Brain pericyte (primary cell): ENCODE results near the gene ZNF14.
A peak's percentile ranks its signal among the peaks of the same experiment; 100 is the strongest.
"Not testable (repeated sequence)": the region's sequence is repeated elsewhere in the genome, so short reads cannot be mapped to it uniquely, and the experiment has no call there.

ENCODE experiments used
- DNase-seq: peaks from one replicate; pipeline ENCODE4 v3.0.0-alpha.2; 2012; ENCODE audit warnings: low read depth, low spot score

ZNF14 gene

DNA sequence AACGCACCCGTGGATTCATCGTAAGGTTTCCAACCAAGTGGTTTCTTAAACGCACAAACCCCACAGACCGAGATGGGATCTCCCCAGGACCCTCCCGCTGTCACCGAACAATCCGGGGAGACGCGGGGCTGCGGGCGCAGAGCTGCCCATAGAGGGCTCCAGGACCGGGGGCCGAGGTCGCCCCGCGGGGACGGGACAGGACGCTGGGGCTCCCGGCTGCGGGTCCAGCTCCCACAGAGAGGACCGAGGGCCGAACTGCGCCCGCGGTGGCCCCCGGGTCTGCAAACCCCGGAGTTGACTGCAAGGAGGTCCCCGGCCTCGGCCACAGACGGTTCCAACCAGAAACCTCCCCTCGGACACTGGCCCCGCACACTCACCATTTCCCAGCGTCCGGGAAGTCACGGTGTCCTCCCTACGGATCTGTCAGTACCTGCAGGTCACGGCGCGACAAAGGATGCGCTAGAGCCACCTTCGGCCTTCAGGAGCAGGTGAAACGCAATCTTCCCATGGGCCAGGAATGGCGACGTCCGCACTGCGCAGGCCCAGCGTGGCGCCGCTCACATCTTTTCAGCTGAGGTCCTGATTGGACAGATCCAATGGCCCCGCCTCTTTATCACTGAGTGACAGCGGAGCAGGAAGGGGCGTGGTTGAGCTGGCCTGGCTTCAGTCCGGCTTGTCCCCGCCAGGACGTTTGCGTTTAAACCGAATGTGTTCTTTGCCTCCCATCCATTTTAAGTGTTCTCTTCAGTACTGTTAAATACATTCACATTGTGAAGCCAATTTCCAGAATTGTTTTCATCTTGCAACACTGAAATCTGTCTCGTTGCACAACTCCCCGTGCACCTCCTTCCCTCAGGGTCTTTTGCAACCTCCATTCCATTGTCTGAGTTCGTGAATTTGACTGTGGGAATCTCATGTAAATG is at the start of gene ZNF14:
TSS of gene ZNF14 (minus strand) at position 534 of the 923 bp plus-strand sequence. CDS start at position 380, 154 bp downstream.
- DNase-seq, result peak; percentile 71

DNA sequence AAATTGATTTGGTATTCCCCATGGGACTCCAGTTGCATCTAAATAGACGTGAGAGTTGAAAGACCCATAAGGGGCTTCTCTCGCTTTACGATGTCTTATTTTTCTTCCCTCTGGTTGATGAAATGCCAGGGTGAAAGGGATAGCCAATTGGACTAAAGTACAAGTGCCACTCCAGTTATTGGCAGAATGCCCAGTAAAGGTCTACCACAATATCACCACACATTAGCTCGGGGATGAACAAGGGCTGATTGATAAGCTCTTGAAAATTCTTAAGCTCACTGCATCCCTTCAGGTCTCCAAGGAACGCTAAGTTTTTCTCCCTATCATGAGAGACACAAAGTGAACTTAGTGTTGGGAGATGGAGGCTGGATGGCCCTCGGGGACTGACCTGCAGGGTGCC is 48.9 kb upstream of the ZNF14 start:
- DNase-seq, result not testable (repeated sequence)

DNA sequence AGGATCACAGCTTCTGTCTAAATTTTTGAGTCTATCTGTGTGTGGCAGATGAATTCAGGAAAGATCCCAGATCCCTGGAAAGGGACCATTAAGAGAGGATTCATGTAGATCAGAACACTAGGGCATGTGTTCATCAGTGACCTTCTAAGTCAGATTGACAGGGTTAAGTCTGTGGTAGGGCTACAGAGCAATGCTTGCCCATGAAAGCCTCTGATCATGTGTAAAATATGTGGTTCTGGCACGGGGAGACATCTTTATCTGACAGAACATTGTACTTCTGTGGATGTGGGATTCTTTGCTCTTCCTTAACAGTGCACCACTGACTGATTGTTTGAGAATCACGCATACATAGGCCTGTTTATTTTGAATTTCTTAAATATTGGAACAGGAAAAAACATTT is 45.8 kb upstream of the ZNF14 start:
- DNase-seq, result no peak

DNA sequence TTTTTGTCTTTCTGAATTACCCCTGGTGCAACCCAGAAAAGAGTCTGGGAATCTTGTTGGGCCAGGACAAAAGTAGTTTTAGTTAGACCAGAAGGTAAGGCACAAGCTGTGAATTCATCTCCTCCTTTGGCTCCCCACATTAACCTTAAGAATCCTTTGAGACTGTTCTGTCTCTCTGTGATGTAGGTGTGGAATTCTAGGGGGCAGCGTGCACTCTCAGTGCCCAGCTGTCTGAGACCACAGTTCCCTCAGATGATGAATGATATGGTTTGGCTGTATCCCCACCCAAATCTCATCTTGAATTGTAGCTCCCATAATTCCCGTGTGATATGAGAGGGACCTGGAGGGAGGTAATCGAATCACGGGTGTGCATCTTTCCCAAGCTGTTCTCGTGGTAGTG is 44.8 kb upstream of the ZNF14 start:
- no peak for DNase-seq

DNA sequence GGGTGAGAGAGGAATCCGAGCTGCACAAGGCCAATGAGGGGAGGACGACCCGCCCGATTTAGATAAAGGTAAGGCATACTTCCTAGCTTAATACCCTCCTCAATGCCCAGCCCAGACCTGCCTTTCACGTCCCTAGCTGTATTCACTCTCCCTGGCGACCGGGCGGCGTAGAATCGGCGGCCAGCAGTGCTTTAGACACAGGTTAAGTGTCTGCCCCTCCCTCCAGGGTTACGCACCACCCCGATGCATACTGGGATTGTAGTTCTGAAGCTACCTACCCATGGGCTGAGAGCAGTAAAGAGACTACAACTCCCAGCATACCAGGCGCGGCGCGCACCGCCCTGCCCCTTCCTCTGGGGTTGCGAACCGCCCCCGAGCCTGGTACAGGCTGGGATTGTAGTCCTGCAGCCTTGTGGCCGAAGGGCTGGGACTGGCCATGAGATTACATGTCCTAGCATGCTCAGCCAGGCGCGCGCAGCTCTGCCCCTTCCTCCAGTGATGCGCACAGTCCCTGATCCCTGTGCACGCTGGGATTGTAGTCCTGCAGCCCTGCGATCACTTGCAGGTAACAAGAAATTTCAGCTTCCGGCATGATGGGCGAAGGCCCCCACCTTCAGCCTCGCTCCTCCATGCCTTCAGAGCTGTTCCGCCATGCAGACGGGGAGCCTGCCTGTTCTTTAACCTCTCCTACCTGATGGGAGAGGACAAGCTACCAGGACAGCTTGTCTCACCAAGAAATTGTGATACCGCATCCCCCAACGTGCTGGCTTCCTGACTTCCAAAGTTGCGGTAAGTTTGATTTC is 43.5 kb upstream of the ZNF14 start:
- peak; percentile 97 for DNase-seq

DNA sequence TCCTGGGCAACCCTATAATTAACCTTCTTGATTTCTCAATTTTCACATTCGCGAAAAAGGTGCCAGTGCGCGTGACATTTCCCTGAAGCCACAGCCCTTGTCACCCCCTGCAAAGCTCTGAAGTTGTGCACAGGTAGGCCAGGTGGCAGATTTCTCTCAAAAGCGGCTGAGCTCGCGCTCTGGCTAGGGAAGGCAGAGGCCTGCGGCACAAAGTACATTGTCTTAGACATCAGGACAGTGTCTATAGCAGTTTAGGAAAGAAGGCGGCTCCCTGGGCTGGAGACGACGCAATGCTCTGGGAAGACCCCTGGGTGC is 42.9 kb upstream of the ZNF14 start:
- DNase-seq, result no peak

DNA sequence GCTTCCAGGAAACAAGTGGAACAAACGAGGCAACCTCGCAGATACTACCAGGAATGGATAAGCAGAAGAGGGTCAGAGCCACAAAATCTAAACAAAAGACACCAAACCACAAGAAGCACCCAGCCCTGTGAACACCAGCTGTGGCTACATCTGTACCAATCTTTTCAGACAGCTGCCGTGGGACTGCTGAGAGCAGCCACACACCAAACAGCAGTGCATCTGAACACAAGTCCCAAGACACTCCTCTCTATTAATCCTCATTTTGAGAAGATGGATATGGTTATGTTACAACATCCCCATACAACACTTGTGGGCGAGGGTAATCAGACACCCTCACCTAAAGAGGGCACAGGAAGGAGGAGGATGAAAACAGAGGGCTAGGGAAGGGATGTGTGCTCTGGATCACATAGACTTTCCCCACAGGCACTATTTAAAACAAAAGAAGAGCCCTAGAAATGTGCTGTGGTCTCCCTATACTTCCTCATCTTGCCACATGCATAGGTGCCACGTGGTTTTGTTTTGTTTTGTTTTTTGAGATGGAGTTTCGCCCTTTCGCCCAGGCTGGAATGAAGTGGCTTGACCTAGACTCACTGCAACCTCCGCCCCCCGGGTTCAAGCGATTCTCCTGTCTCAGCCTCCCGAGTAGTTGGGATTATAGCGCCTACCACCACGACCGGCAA is 41.6 kb upstream of the ZNF14 start:
- no peak for DNase-seq

DNA sequence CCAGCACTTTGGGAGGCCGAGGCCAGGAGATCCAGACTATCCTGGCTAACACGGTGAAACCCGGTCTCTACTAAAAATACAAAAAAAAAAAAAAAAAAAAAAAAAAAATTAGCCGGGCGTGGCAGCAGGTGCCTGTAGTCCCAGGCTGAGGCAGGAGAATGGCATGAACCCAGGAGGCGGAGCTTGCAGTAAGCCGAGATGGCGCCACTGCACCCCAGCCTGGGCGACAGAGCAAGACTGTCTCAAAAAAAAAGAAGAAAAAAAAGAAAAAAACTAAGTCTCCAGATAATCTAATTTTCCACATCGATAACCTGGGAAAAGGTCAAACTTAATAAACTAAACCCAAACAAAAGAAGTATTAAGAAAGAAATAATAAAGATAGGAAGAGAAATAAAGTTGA is 39.1 kb upstream of the ZNF14 start:
- DNase-seq, result not testable (repeated sequence)

DNA sequence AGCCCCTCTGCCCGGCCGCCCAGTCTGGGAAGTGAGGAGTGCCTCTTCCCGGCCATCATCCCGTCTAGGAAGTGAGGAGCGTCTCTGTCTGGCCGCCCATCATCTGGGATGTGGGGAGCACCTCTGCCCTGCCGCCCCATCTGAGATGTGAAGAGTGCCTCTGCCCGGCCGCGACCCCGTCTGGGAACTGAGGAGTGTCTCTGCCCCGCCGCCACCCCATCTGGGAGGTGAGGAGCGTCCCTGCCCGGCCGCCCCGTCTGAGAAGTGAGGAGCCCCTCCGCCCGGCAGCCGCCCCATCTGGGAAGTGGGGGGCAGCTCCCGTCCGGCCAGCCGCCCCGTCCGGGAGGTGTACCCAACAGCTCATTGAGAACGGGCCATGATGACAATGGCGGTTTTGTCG is 37.1 kb upstream of the ZNF14 start:
- DNase-seq, result not testable (repeated sequence)

DNA sequence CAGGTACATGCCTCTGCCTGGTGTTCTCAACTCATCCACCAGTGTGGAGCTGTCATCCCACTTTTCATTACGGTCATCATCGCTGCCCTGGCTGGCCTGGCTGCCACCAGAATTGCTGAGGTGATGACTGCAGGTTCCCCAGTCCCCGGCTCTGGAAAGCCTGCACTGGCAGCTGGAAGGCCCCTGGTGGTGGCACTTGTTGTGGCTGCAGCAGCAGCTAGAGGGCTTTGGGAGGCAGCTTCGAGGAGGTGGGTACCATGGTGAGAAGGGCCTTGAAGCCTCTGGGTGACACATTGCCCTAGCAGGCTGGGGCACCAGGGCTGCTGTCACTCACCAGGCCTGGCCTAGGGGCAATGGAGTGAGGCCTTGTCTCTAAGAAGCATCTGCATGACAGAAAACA is 25.3 kb upstream of the ZNF14 start:
- no peak for DNase-seq

DNA sequence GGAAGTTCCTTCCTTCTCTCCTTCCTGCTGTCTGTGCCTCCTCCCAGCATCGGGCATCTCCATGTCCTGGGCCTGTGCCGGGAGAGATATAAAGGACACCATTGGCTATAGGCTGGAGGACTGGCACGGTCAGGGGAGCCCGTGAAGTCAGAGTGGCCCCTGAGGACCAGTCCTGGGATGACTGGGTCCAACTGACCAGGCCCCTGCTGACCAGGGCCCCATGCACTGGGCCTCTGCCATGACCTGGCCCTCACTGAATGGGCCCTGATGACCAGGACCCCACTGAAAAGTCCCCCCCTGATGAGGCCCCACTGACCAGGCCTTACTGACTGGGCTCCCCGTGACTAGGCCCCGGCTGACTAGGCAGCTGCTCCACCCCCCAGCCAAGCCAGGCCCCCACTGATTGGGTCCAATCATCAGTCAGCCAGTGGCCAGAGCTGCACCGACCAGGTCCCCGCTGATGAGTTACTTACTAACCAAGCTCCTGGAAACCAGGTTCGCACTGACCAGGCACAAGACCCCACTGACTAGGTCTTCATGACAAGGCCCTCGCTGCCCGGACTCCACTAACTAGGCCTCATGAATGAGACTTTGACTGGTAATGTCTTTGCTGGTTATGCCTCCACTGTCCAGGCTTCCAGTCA is 20.0 kb upstream of the ZNF14 start:
- DNase-seq, result no peak

DNA sequence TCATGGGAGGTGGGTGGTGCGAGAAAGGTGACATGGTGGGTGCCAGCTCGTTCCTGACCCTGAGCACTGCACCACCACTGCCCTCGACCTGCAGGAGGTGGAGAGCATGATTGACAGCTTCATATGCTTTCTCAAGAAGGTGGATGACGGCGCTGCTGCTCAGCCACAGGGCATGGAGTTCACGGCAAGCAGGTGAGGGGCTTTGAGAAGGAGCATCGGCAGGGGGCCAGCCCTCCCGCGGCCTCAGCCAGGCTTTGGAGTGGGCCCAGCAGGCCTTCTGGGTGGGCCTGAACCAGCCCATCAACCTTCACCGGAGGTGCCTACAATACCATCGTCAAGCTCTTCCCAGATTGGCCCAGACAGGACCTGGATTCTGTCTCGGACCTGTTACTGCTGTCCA is 18.9 kb upstream of the ZNF14 start:
- no peak for DNase-seq

DNA sequence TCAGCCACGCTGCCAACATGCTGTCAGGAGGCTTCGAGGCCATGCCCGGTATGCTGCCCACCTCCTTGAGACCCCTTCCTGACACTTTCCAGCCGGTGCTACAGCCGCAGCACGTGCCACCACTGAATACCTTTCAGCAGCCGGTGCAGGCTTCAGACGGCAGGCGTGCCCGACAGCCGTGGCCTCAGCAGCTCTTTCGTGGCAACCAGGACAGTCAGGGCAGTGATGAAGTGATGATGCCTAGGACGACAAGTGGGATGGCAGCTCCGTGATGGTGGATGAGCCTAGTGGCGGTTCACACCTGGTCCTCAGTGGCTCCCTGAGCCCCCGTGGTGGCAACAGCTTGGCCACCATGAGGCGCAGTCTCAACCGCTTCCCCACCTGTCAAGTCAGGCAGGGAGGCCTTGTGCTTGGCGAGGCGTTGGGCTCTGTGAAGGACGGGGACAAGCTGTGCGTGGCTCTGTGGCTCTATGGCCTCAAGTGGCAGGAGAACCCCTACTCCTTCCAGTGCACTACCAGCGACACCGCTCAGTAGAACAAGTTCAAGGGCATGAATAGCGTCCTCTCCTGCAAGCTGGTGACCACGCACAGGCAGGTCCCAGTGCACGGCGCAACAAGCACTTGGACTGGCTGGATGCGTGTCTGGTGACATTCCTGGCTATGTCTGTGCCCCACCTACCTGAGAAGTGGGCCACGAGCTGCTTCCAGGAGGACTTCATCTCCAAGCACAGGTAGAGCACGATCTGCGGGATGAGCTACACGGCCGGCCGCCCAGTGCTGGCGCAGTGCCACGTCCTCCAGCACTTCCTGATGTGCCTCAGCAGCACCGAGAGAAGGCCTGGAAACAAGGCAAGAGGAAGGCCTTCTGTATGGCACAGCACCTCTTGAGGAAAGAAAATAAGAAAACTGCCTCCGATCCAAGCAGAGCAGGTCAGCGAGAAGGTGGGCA is 18.2 kb upstream of the ZNF14 start:
- DNase-seq, result no peak

DNA sequence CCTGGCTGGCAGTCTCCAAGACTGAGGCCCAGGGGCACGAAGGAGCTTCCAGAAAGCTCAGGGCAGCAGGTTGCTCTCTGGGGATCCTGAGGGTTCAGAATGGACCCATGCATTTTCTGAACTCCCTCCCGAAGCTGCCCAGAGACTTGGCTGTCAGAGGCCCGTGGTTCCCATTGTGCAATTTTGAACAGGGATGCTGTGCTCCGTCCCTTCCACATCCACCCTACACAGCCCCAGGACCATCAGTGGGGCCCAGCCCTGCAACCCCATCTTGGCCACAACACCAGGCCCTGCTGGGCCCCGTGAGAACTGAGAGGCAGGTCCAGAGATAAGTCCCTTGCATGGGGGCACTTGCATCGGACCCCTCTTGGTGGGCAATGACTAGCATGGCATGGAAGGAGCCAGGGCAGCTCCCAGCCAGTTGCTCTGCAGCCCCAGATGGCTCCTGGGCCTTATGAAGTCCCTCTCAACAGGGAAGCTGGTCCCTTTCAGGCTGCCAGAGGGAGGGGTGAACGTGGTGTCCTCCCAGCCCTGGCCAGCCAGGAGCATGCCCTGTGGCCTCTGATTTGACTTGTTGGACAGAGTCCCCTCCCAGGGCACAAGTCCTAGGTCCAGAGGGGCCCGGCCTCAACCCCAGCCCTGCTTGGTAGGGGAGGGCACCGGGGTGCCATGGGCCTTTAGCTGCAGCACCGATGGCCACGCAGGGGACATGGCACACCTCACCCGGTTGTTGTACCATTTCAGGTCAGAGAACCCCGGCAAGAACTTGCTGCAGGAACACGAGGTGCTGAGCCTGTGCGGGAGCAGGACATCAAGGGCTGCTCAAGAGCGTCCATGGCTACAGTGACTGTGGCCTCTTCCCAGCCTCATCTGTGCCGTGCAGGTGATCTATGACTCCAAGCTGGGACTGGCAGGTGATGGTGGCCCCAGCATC is 17.3 kb upstream of the ZNF14 start:
- no peak for DNase-seq

DNA sequence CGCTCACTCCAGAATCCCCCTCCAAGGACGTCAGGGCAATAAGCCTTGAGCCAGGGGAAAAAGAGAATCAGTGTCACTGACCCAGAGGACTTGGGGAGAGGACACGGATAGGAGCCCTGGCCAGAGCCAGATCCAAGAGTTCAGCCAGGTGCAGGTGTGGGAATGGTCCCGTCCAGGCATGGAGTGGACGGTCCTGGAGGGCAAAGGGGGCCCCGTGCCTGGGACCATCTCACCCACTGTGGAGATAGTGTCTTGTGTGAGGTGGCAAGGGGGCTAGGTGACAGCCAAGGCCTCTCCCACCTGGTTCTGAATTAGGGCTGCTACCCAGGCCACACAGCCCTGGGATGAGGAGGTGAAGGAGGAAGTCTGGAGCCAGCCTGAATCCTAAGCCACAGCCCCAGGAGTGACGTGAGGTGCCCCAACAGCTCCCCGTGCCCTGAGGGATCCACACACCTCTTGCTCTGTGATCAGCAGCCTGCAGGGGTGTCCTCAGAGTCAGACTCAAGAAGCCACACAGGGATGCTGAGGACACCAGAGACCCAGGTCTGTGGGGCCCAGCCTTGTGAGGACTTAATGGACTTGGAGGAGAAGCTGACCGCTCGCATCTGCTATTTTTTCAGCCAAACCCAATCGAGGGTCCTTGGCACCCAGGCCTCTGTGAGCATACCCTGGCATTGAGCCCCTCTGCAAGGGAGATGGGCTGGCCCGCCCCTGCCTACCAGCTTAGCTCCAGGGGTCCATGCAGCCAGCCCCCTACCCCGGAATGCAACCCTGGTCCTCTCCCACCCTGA is 16.4 kb upstream of the ZNF14 start:
- no peak for DNase-seq

DNA sequence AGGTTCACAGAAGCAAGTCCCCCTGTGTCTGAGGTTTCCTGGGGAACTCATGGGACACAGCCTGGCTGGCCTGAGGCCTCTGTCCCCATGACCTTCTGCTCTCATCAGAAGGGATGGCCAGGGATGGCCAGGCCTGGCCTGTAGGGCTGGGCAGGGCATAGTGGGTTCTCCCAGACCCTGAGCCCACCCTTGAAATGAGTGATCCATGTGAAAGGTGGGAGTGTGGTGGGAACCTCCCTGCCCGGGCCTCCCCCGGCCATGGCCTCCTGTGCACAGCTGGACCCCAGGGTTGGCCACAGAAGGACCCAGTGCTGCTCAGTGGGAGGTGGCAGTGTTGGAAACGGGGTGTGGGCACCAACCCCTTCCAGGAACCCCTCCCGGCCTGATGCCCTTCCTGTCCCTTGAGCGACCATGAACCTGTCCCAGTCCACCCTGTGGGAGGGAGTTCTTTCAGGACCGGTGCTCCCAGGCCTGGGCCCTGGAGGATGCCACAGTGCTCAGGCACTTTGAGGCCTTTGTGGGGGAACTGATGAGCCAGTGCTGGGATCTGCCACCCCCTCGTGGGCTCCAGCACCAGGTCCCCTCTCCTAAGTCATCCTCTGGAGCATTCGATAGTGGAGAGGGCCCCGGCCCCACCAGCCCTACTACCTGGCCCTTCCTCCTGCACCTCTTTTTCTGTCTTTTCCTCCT is 15.5 kb upstream of the ZNF14 start:
- DNase-seq, result no peak

DNA sequence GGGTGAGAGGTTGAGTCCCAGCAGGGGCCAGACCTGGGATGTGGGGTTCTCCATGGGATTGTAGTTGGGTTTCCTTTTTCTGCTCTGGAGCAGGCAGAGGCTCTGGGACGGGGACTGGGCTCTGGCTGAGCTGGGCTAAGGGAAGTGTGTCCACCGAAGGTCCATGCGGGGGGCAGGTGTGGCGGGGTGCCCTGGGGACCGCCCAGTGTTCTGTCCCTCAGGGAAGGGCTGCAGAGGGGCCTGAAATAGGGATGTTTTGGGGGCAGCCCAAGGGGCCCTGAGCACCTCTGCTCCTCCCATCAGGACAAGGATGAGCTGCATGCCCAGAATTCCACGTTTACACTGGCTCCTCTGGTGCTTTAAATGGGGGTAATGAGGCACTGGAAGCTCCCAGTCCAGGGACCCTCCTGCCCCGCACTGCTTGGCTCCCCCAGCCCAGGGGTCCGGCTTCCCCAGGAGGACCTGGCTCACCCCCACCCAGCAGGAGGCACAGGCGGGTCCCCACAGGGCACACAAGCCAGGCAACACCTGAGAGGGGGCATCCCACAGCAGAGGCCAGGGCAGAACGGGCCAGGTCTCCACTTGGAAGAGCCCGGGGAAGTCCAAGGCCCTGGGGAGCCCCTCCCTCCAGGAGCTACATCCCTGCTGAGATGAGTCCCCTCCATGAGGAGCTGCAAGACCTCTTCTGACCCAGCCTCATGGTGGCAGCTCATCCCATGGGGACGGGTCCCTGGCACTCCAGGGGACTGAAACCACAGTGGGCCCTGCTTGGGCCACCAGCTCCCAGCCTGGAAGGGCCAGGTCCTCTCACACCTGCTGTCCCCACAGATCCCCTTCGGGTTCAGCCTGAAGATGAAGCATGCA is 14.7 kb upstream of the ZNF14 start:
- DNase-seq, result no peak
